ENCODE results near the gene FOXC1. TPM values are rescaled to one million over a fixed set of nuclear protein-coding genes. Genes with fewer than 3 reads are reported as not detected.

FOXC1 gene
- total RNA-seq, 2 experiments from 2014 or later = not detected

- Histone ChIP-seq H3K4me2 (ENCODE audit: low read length) (no peak overlapping the region), H3K36me3 (ENCODE audit: insufficient read depth, low read length) (no peaks in the 10 kb centered on the region), H4K20me1 (ENCODE audit: insufficient read depth, low read length) (no peaks in the 10 kb centered on the region), H3K4me3 (ENCODE audit: low read depth, low read length, poor library complexity, severe bottlenecking) (no peak overlapping the region), H3K27ac (ENCODE audit: low read depth, low read length, poor library complexity, severe bottlenecking) (no peak overlapping the region), H3K79me2 (ENCODE audit: insufficient read depth, low read depth, low read length) (no peaks in the 10 kb centered on the region), H3K4me1 (ENCODE audit: insufficient read depth, low read length, poor library complexity, severe bottlenecking) (no peaks in the 10 kb centered on the region), H3K9me2 (ENCODE audit: insufficient read depth, low read length) (no peaks in the 10 kb centered on the region), H3K9me3 (ENCODE audit: low read length) (no peaks in the 10 kb centered on the region), H2AFZ (ENCODE audit: low read length) (no peak overlapping the region)
- no TSS peak for BruUV-seq (replicated peaks)
- intact Hi-C loops (cut with micrococcal nuclease; ENCODE audit: unreplicated experiment) = no loop called here
- DNase-seq (ENCODE audit: low spot score) = no peak
- TF ChIP-seq CTCF (conservative IDR thresholded peaks at IDR 0.05; ENCODE audit: low read length) (no peak), EZH2phosphoT487 (IDR thresholded peaks at IDR 0.05; ENCODE audit: borderline replicate concordance, low read depth, low read length) (no peak)
- CTCF ChIA-PET (ENCODE audit: unreplicated experiment) = no interaction called here
- POLR2A ChIA-PET = no interaction called here
Observed at GRCh38 chr6:1641343-1641885, 31.7 kb downstream of the FOXC1 start.

GRCh38 chr6:1643111-1643510 lies 33.4 kb downstream of the FOXC1 start:
- no peaks in the 10 kb centered on the region for H3K4me1 ChIP-seq (ENCODE audit: insufficient read depth, low read length, poor library complexity, severe bottlenecking)
- no peaks in the 10 kb centered on the region for H3K79me2 ChIP-seq (ENCODE audit: insufficient read depth, low read depth, low read length)
- TF ChIP-seq EZH2phosphoT487 (IDR thresholded peaks at IDR 0.05; ENCODE audit: borderline replicate concordance, low read depth, low read length) = no peak
- TF ChIP-seq CTCF (conservative IDR thresholded peaks at IDR 0.05; ENCODE audit: low read length) = no peak
- no peaks in the 10 kb centered on the region for H4K20me1 ChIP-seq (ENCODE audit: insufficient read depth, low read length)
- no peak overlapping the region for H3K4me3 ChIP-seq (ENCODE audit: low read depth, low read length, poor library complexity, severe bottlenecking)
- H3K4me2 ChIP-seq (ENCODE audit: low read length) = no peak overlapping the region
- CTCF ChIA-PET (ENCODE audit: unreplicated experiment) = no interaction called here
- H3K9me2 ChIP-seq (ENCODE audit: insufficient read depth, low read length) = no peaks in the 10 kb centered on the region
- H3K9me3 ChIP-seq (ENCODE audit: low read length) = no peaks in the 10 kb centered on the region
- intact Hi-C loops (cut with micrococcal nuclease; ENCODE audit: unreplicated experiment) = no loop called here
- no peaks in the 10 kb centered on the region for H3K36me3 ChIP-seq (ENCODE audit: insufficient read depth, low read length)
- DNase-seq (ENCODE audit: low spot score) = no peak
- no TSS peak for BruUV-seq (replicated peaks)
- H2AFZ ChIP-seq (ENCODE audit: low read length) = no peak overlapping the region
- H3K27ac ChIP-seq (ENCODE audit: low read depth, low read length, poor library complexity, severe bottlenecking) = no peak overlapping the region
- POLR2A ChIA-PET = no interaction called here

- ChIA-PET POLR2A (no interaction called here), CTCF (ENCODE audit: unreplicated experiment) (interaction anchor here (0.6 kb wide), 1 partner anchor 44 kb away, joined by 4 read pairs; no protein-coding TSS in a partner anchor)
- no peaks in the 10 kb centered on the region for H4K20me1 ChIP-seq (ENCODE audit: insufficient read depth, low read length)
- no peak overlapping the region for H3K4me3 ChIP-seq (ENCODE audit: low read depth, low read length, poor library complexity, severe bottlenecking)
- H3K4me2 ChIP-seq (ENCODE audit: low read length) = no peak overlapping the region
- no peaks in the 10 kb centered on the region for H3K9me2 ChIP-seq (ENCODE audit: insufficient read depth, low read length)
- H3K9me3 ChIP-seq (ENCODE audit: low read length) = no peaks in the 10 kb centered on the region
- no TSS peak for BruUV-seq (replicated peaks)
- no peak overlapping the region for H2AFZ ChIP-seq (ENCODE audit: low read length)
- no peak overlapping the region for H3K27ac ChIP-seq (ENCODE audit: low read depth, low read length, poor library complexity, severe bottlenecking)
- H3K79me2 ChIP-seq (ENCODE audit: insufficient read depth, low read depth, low read length) = no peaks in the 10 kb centered on the region
- TF ChIP-seq EZH2phosphoT487 (IDR thresholded peaks at IDR 0.05; ENCODE audit: borderline replicate concordance, low read depth, low read length) (no peak), CTCF (conservative IDR thresholded peaks at IDR 0.05; ENCODE audit: low read length) (no peak)
- intact Hi-C loops (cut with micrococcal nuclease; ENCODE audit: unreplicated experiment) = no loop called here
- no peaks in the 10 kb centered on the region for H3K4me1 ChIP-seq (ENCODE audit: insufficient read depth, low read length, poor library complexity, severe bottlenecking)
- no peak for DNase-seq (ENCODE audit: low spot score)
- no peaks in the 10 kb centered on the region for H3K36me3 ChIP-seq (ENCODE audit: insufficient read depth, low read length)
Observed at GRCh38 chr6:1643830-1644445, 34.2 kb downstream of the FOXC1 start.
